A673 (cell line): ENCODE measurements around the gene LRRC38. TPM values are rescaled to one million over a fixed set of nuclear protein-coding genes. Genes with fewer than 3 reads are reported as not detected.
"Not testable (repeated sequence)": the region's sequence is repeated elsewhere in the genome, so short reads cannot be mapped to it uniquely, and the experiment has no call there.

Source experiments
- BruUV-seq: library from RNA; stranded (reverse); fragments of 400-500 nt; replicated peaks from 2 replicates; lab custom pipeline; 2021; lab: Mats Ljungman, UMichigan
- CTCF ChIA-PET: fragments of 300-600 bp; sonication (Branson Sonifier 250); formaldehyde crosslinking; loops from one replicate; lab custom pipeline; 2022; ENCODE audit warnings: antibody characterized with exemption; lab: Charles Lee
- POLR2A ChIA-PET: fragments of 300-600 bp; sonication (Branson Sonifier 250); formaldehyde crosslinking; loops from one replicate; lab custom pipeline; 2022; ENCODE audit warnings: antibody characterized with exemption; ENCODE audit not compliant: low non-redundant PET; lab: Charles Lee
- DNase-seq: peaks from one replicate; pipeline ENCODE4 v3.0.0-alpha.2; 2015; ENCODE audit warnings: low spot score
- H3K27ac ChIP-seq: fragments of 200-600 bp; sonication (generic); 2 replicates; pipeline ENCODE4 v1.5.1; 2016; ENCODE audit warnings: mixed run types, low read depth, mild to moderate bottlenecking, mixed read lengths, antibody characterized with exemption, low read length; ENCODE audit not compliant: poor library complexity, severe bottlenecking
- H3K27me3 ChIP-seq: fragments of 200-600 bp; sonication (generic); replicated peaks from 2 replicates; pipeline ENCODE4 v1.6.1; 2017; ENCODE audit warnings: mixed run types, low read depth, mild to moderate bottlenecking, mixed read lengths, antibody characterized with exemption, low read length; ENCODE audit not compliant: insufficient read depth, poor library complexity
- H3K36me3 ChIP-seq: fragments of 200-600 bp; sonication (generic); 2 replicates; pipeline ENCODE4 v1.6.1; 2016; ENCODE audit warnings: mixed run types, mild to moderate bottlenecking, mixed read lengths, antibody characterized with exemption, low read length; ENCODE audit not compliant: insufficient read depth, poor library complexity, severe bottlenecking
- H3K4me1 ChIP-seq: fragments of 200-600 bp; sonication (generic); 2 replicates; pipeline ENCODE4 v1.6.1; 2017; ENCODE audit warnings: mixed run types, mild to moderate bottlenecking, mixed read lengths, antibody characterized with exemption, low read length; ENCODE audit not compliant: insufficient read depth, poor library complexity, severe bottlenecking
- H3K4me3 ChIP-seq: fragments of 200-600 bp; sonication (generic); 2 replicates; pipeline ENCODE4 v1.5.1; 2016; ENCODE audit warnings: low read depth, mixed run types, mild to moderate bottlenecking, mixed read lengths, low read length; ENCODE audit not compliant: poor library complexity, severe bottlenecking
- H3K9me3 ChIP-seq: fragments of 200-600 bp; sonication (generic); 2 replicates; pipeline ENCODE4 v1.6.1; 2016; ENCODE audit warnings: mixed run types, low read depth, mild to moderate bottlenecking, mixed read lengths, antibody characterized with exemption, low read length; ENCODE audit not compliant: poor library complexity, severe bottlenecking
- EZH2 ChIP-seq: fragments of 200-600 bp; sonication (generic); IDR thresholded peaks from 2 replicates; pipeline ENCODE4 v1.6.1; 2017; ENCODE audit warnings: borderline replicate concordance, low read depth, mild to moderate bottlenecking, mixed read lengths, antibody characterized with exemption, low read length; ENCODE audit not compliant: poor library complexity, severe bottlenecking
- intact Hi-C: fragments of 100-400 bp; cut with micrococcal nuclease; formaldehyde crosslinking; loops from one replicate; pipeline ENCODE4 v1.10.0; 2022; ENCODE audit not compliant: unreplicated experiment
- total RNA-seq: library from RNA; stranded (reverse); gene quantifications from 2 replicates; pipeline ENCODE4 v1.2.3, GENCODE V29; 2021
- TF ChIP-seq, protein P1 (sequence below): fragments of 300-800, 200-600 bp; sonication (generic); conservative IDR thresholded peaks from 2 replicates; pipeline ENCODE4 v1.5.1; 2017; ENCODE audit warnings: low read depth, mild to moderate bottlenecking, antibody characterized with exemption, low read length, moderate library complexity, mixed read lengths

LRRC38 gene
- total RNA-seq, 1 experiment from 2014 or later: not detected

DNA sequence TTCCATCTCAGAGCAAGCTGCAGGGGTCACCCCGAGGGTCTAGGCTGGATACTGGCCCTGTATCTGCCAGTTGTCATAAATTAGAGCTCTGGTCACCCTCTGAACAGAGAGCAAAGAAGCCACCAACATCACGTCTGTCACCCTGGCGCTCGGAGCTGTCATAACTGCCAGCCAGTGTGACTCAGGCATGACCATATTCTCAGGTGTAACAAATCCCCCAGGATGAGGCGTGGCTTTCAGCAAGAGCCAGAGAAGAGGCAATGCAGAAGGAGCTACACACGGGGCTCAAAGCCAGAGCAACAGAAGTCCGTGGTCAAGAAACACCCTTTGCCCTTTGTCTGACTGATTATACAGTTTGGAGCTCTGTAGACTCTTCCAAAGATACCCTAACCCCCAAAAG, 63.6 kb downstream of the LRRC38 start:
- ChIA-PET CTCF (no interaction called here), POLR2A (no interaction called here)
- TF ChIP-seq, protein P1, sequence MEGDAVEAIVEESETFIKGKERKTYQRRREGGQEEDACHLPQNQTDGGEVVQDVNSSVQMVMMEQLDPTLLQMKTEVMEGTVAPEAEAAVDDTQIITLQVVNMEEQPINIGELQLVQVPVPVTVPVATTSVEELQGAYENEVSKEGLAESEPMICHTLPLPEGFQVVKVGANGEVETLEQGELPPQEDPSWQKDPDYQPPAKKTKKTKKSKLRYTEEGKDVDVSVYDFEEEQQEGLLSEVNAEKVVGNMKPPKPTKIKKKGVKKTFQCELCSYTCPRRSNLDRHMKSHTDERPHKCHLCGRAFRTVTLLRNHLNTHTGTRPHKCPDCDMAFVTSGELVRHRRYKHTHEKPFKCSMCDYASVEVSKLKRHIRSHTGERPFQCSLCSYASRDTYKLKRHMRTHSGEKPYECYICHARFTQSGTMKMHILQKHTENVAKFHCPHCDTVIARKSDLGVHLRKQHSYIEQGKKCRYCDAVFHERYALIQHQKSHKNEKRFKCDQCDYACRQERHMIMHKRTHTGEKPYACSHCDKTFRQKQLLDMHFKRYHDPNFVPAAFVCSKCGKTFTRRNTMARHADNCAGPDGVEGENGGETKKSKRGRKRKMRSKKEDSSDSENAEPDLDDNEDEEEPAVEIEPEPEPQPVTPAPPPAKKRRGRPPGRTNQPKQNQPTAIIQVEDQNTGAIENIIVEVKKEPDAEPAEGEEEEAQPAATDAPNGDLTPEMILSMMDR: no peak
- TF ChIP-seq EZH2: no peak
- Histone ChIP-seq H3K4me1 (no peaks in the 10 kb centered on the region), H3K9me3 (no peaks in the 10 kb centered on the region), H3K27me3 (no peaks in the 10 kb centered on the region), H3K4me3 (no peak overlapping the region), H3K27ac (no peak overlapping the region), H3K36me3 (no peaks in the 10 kb centered on the region)
- no peak for DNase-seq
- no TSS peak for BruUV-seq
- intact Hi-C loops: no loop called here

DNA sequence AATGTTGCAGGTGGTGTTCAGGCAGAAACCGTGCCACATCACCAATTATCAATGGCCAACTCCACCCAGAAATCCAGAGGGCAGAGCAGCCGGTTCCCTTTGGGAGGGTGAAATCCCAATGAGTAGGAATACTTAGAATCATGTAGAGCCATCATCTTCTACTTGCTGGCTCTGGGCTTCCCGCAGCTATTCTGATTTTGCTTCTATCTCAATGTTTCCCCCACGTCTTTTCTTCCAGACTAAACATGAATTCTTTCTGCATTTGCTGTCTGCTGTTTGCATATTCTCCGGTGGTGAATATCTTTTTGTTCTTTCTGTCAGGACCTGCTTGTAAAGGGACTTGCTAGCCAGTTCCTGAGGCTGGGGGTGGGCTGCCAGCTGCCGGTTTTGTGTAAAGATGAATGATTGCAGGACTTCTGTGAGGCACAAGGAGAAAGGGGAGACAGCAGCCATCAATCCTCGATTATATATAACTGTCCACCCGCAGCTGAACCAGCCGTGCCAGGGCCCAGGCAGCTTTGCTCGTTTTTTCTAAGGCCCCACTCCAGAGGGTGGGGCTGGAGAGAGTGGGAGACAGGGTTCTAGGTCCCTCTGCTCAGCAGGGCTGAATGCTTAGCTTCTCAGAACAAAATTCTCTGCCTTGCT, 70.3 kb downstream of the LRRC38 start:
- no TSS peak for BruUV-seq
- CTCF ChIA-PET: no interaction called here
- Histone ChIP-seq H3K27me3 (no peaks in the 10 kb centered on the region), H3K4me3 (no peak overlapping the region), H3K36me3 (no peaks in the 10 kb centered on the region), H3K27ac (no peak overlapping the region), H3K4me1 (no peaks in the 10 kb centered on the region), H3K9me3 (no peaks in the 10 kb centered on the region)
- POLR2A ChIA-PET: no interaction called here
- TF ChIP-seq EZH2: no peak
- TF ChIP-seq, protein P1: no peak
- DNase-seq: no peak
- intact Hi-C loops: no loop called here

DNA sequence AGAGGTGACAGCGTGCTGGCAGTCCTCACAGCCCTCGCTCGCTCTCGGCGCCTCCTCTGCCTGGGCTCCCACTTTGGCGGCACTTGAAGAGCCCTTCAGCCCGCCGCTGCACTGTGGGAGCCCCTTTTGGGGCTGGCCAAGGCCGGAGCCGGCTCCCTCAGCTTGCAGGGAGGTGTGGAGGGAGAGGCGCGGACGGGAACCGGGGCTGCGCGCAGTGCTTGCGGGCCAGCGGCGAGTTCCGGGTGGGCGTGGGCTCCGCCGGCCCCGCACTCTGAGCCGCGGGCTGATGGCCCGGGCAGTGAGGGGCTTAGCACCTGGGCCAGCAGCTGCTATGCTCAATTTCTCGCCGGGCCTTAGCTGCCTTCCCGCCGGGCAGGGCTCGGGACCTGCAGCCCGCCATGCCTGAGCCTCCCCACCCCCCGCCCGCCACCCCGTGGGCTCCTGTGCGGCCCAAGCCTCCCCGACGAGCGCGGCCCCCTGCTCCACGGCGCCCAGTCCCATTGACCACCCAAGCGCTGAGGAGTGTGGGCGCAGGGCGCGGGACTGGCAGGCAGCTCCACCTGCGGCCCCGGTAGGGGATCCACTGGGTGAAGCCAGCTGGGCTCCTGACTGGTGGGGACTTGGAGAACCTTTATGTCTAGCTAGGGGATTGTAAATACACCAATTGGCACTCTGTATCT, 74.6 kb downstream of the LRRC38 start:
- POLR2A ChIA-PET, BruUV-seq: not testable (repeated sequence)
- intact Hi-C loops: loop anchor here (10.0 kb wide), 1 partner anchor 64 kb away; the partner anchor contains the start of gene PRAMEF19

More for the DNA sequence above, 74.6 kb downstream of the LRRC38 start:
- CTCF ChIA-PET, H3K4me1 ChIP-seq, H3K27me3 ChIP-seq, H3K4me3 ChIP-seq, H3K9me3 ChIP-seq, DNase-seq, H3K36me3 ChIP-seq, H3K27ac ChIP-seq: not testable (repeated sequence)
